Liver (tissue), 9 donors: Measurements from ENCODE around the gene KIF6. TPM values are rescaled to one million over a fixed set of nuclear protein-coding genes. Genes with fewer than 3 reads are reported as not detected.

Source experiments
- DNase-seq: peaks from one replicate; pipeline ENCODE4 v3.0.0-alpha.2; 2017; ENCODE audit warnings: low spot score
- H3K27ac ChIP-seq, 2 donors: one replicate each; pipeline ENCODE4 v1.7.0; 2013; ENCODE audit warnings: inconsistent platforms in 2 of 2, low read length in 2 of 2, control low read depth in 1 of 2, low read depth in 1 of 2, mild to moderate bottlenecking in 1 of 2
- H3K27me3 ChIP-seq, 4 donors: one replicate each; pipeline versions ENCODE4 v1.6.1 to v1.7.0; 2013; ENCODE audit warnings: low read length in 3 of 4, inconsistent platforms in 1 of 4, mild to moderate bottlenecking in 1 of 4, moderate library complexity in 1 of 4; ENCODE audit not compliant: control insufficient read depth in 4 of 4, insufficient read depth in 4 of 4
- H3K36me3 ChIP-seq, 4 donors: one replicate each; pipeline versions ENCODE4 v1.6.1 to v1.7.0; 2013; ENCODE audit warnings: low read length in 3 of 4, mild to moderate bottlenecking in 3 of 4, low read depth in 1 of 4, moderate library complexity in 1 of 4; ENCODE audit not compliant: control insufficient read depth in 4 of 4, insufficient read depth in 3 of 4
- H3K4me1 ChIP-seq, 4 donors: one replicate each; pipeline versions ENCODE4 v1.6.1 to v1.7.0; 2013; ENCODE audit warnings: low read length in 3 of 4, mild to moderate bottlenecking in 3 of 4, moderate library complexity in 1 of 4; ENCODE audit not compliant: control insufficient read depth in 4 of 4, insufficient read depth in 4 of 4
- H3K4me3 ChIP-seq, 3 donors: one replicate each; pipeline versions ENCODE4 v1.6.1 to v1.7.0; 2013; ENCODE audit warnings: low read length in 3 of 3, control low read depth in 1 of 3, low read depth in 1 of 3, mild to moderate bottlenecking in 1 of 3
- H3K9ac ChIP-seq, 2 donors: one replicate each; pipeline ENCODE4 v1.7.0; 2013; ENCODE audit warnings: low read length in 2 of 2, mild to moderate bottlenecking in 2 of 2, moderate library complexity in 2 of 2, control low read depth in 1 of 2, low read depth in 1 of 2
- H3K9me3 ChIP-seq, 4 donors: one replicate each; pipeline versions ENCODE4 v1.6.1 to v1.7.0; 2013; ENCODE audit warnings: low read length in 3 of 4; ENCODE audit not compliant: control insufficient read depth in 4 of 4
- EGR1 ChIP-seq, 2 donors: IDR thresholded peaks; 2 replicates each; pipeline ENCODE4 v1.6.1; 2016 to 2018; ENCODE audit warnings: antibody characterized with exemption in 2 of 2, low read depth in 2 of 2
- FOXA1 ChIP-seq: IDR thresholded peaks from 2 replicates; pipeline ENCODE4 v1.6.1; 2016; ENCODE audit warnings: antibody characterized with exemption
- FOXA2 ChIP-seq: IDR thresholded peaks from 2 replicates; pipeline ENCODE4 v1.6.1; 2016; ENCODE audit warnings: antibody characterized with exemption
- GABPA ChIP-seq, 2 donors: IDR thresholded peaks in 1 of 2; conservative IDR thresholded peaks in 1 of 2; 2 replicates each; pipeline ENCODE4 v1.6.1; 2016; ENCODE audit warnings: antibody characterized with exemption in 2 of 2, mild to moderate bottlenecking in 1 of 2, moderate library complexity in 1 of 2
- HNF4A ChIP-seq, 2 donors: conservative IDR thresholded peaks; 2 replicates each; pipeline ENCODE4 v1.6.1; 2016; ENCODE audit warnings: antibody characterized with exemption in 2 of 2, mild to moderate bottlenecking in 2 of 2
- HNF4G ChIP-seq: IDR thresholded peaks from 2 replicates; pipeline ENCODE4 v1.6.1; 2016; ENCODE audit warnings: antibody characterized with exemption
- MAX ChIP-seq: IDR thresholded peaks from 2 replicates; pipeline ENCODE4 v1.6.1; 2016; ENCODE audit warnings: antibody characterized with exemption
- RAD21 ChIP-seq, 2 donors: IDR thresholded peaks; 2 replicates each; pipeline ENCODE4 v1.6.1; 2016; ENCODE audit warnings: antibody characterized with exemption in 2 of 2, mild to moderate bottlenecking in 2 of 2
- REST ChIP-seq: IDR thresholded peaks from 2 replicates; pipeline ENCODE4 v1.6.1; 2016; ENCODE audit warnings: antibody characterized with exemption, mild to moderate bottlenecking
- RXRA ChIP-seq, 2 donors: IDR thresholded peaks; 2 replicates each; pipeline ENCODE4 v1.6.1; 2017 to 2018; ENCODE audit warnings: antibody characterized with exemption in 2 of 2, mild to moderate bottlenecking in 1 of 2
- TAF1 ChIP-seq: conservative IDR thresholded peaks from 2 replicates; pipeline ENCODE4 v1.6.1; 2016; ENCODE audit warnings: antibody characterized with exemption, mild to moderate bottlenecking
- YY1 ChIP-seq: IDR thresholded peaks from 2 replicates; pipeline ENCODE4 v1.6.1; 2016; ENCODE audit warnings: antibody characterized with exemption, mild to moderate bottlenecking
- WGBS: extraction: QIAGEN DNeasy Blood & Tissue Kit; methylation state at CpG from one replicate; pipeline ENCODE4 v1.1.7; 2013; 5-methylcytosine and 5-hydroxymethylcytosine counted together
- polyA plus RNA-seq, 2 donors: library from polyadenylated mRNA; stranded (reverse) in 1 of 2; unstranded in 1 of 2; fragments of 200-250 nt in 1 of 2; fragments of >200 nt in 1 of 2; fragmentation: Nextera tagmentation in 1 of 2; extraction: Ambion mirVana in 1 of 2; gene quantifications; one replicate each; pipeline versions ENCODE4 v1.2.1 to v1.2.3, GENCODE V29; 2013 to 2015
- total RNA-seq, 2 donors: library from RNA; depleted of rRNA; stranded (reverse); fragments of >200 nt; gene quantifications; one replicate each; pipeline ENCODE4 v1.2.3, GENCODE V29; 2014
- TF ChIP-seq, protein P1 (sequence below): fragments of 150-350 bp; IDR thresholded peaks from 2 replicates; pipeline ENCODE4 v1.5.1; 2017; ENCODE audit warnings: improper control_type of control experiment, low read depth, low read length; ENCODE audit not compliant: missing input control
- donor health status: healthy.
- donor health status: healthy.
- donor health status: healthy.
- donor health status: healthy.
- donor health status: healthy.

KIF6 gene
- total and polyA plus RNA-seq, 4 donors, result 0.17 to 7.5 (median 0.29) TPM

DNA sequence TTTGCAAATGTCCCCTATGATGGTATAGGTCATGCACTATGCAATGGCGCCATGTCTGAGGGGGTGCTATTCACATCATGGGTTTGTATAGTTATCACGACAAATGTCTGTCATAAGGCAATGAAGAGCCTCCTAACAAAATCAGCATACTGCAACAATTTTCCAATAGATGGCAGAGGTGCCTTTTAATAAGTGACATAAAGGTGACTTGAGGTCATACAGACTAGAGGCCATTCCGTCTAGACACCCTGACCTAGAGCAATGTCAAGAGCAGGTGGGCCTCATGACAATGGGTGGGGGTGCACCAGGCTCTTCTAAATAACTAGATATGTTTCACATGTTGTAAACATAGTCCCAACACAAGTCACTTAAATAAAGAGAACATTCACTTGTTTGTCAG is 107.7 kb downstream of the KIF6 start:
- H3K27ac ChIP-seq, result no peak overlapping the region
- no peak overlapping the region for H3K9ac ChIP-seq
- no peaks in the 10 kb centered on the region for H3K4me1 ChIP-seq
- DNase-seq, result no peak
- H3K9me3 ChIP-seq, result no peaks in the 10 kb centered on the region
- TF ChIP-seq RXRA (IDR thresholded peaks at IDR 0.05) (peak; percentile 49 to 51), RAD21 (IDR thresholded peaks at IDR 0.05) (peak; percentile 61 to 62), EGR1 (IDR thresholded peaks at IDR 0.05; ENCODE audit: low read depth in 2 of 2) (no peak), GABPA (IDR thresholded peaks at IDR 0.05 in 1 of 2, conservative IDR thresholded peaks at IDR 0.05 in 1 of 2) (no peak)
- TF ChIP-seq, protein P1, sequence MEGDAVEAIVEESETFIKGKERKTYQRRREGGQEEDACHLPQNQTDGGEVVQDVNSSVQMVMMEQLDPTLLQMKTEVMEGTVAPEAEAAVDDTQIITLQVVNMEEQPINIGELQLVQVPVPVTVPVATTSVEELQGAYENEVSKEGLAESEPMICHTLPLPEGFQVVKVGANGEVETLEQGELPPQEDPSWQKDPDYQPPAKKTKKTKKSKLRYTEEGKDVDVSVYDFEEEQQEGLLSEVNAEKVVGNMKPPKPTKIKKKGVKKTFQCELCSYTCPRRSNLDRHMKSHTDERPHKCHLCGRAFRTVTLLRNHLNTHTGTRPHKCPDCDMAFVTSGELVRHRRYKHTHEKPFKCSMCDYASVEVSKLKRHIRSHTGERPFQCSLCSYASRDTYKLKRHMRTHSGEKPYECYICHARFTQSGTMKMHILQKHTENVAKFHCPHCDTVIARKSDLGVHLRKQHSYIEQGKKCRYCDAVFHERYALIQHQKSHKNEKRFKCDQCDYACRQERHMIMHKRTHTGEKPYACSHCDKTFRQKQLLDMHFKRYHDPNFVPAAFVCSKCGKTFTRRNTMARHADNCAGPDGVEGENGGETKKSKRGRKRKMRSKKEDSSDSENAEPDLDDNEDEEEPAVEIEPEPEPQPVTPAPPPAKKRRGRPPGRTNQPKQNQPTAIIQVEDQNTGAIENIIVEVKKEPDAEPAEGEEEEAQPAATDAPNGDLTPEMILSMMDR, result peak; percentile 16
- no peaks in the 10 kb centered on the region for H3K27me3 ChIP-seq
- H3K4me3 ChIP-seq, result no peak overlapping the region
- 59% methylated on average over 3 of the region's 3 CpGs for WGBS
- no peaks in the 10 kb centered on the region for H3K36me3 ChIP-seq

DNA sequence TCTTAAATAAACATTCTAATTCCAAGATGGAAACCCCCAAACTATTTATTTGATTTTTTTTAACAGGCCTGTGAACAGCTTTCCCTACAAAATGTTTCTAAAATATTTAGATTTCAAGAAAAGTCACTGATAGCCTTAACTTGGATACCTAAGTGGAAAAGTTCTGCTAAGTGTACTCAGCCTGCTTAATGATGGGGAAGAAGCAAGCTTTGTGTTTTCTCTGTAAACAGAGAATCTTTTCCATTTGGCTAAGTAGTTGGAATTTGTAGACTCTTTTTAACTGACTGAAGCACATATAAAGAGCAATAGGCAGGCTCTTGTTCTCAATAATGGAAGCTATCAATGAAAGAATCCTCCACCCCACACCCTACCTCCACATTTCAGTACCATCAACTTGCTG is 108.2 kb downstream of the KIF6 start:
- Histone ChIP-seq H3K27ac (no peak overlapping the region), H3K36me3 (no peaks in the 10 kb centered on the region), H3K9ac (no peak overlapping the region), H3K4me3 (no peak overlapping the region), H3K9me3 (no peaks in the 10 kb centered on the region), H3K4me1 (no peaks in the 10 kb centered on the region), H3K27me3 (no peaks in the 10 kb centered on the region)
- no peak for DNase-seq
- TF ChIP-seq HNF4G, result no peak

DNA sequence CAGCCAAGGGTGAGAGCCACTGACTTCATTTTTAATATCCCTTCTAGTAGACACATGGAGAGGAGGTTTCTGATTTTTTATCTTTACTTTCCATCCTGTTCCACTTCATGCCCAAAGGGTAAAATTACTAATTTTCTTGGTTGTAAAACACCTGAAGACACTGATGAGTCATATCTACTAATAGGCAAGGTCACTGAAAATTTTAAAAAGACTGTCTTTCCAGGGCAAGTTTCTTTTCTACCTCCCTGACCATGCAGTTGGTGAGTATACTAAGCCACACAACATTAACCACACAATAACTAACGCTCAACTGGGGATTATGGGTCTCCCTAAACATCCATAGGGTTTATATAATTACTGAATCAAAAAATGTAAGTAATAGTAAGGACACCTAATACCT is 109.6 kb downstream of the KIF6 start:
- no peak for DNase-seq
- H3K27ac ChIP-seq, result no peak overlapping the region
- TF ChIP-seq RAD21 (IDR thresholded peaks at IDR 0.05), result no peak
- TF ChIP-seq MAX, result no peak
- TF ChIP-seq HNF4G, result no peak
- TF ChIP-seq HNF4A (conservative IDR thresholded peaks at IDR 0.05), result no peak
- TF ChIP-seq EGR1 (IDR thresholded peaks at IDR 0.05; ENCODE audit: low read depth in 2 of 2), result no peak
- TF ChIP-seq TAF1, result no peak
- no peak for TF ChIP-seq REST
- no peak for TF ChIP-seq FOXA1
- no peak for TF ChIP-seq GABPA (IDR thresholded peaks at IDR 0.05 in 1 of 2, conservative IDR thresholded peaks at IDR 0.05 in 1 of 2)
- no peak for TF ChIP-seq FOXA2
- TF ChIP-seq, protein P1, result no peak
- TF ChIP-seq YY1, result no peak
- WGBS, result 81% methylated on average over 1 of the region's 1 CpG
- no peak overlapping the region for H3K4me3 ChIP-seq
- H3K36me3 ChIP-seq, result no peaks in the 10 kb centered on the region
- H3K9me3 ChIP-seq, result no peaks in the 10 kb centered on the region
- no peaks in the 10 kb centered on the region for H3K27me3 ChIP-seq
- H3K9ac ChIP-seq, result no peak overlapping the region
- no peaks in the 10 kb centered on the region for H3K4me1 ChIP-seq
